NB4 (cell line): ENCODE results near the gene DRC1.

Experiments
- CTCF ChIP-seq: IDR thresholded peaks from one replicate; pipeline ENCODE4 v1.5.1; 2012; ENCODE audit warnings: low read depth, low read length
- MAX ChIP-seq: IDR thresholded peaks from 2 replicates; pipeline ENCODE4 v1.6.1; 2011; ENCODE audit warnings: low read depth, low read length
- MYC ChIP-seq: IDR thresholded peaks from 2 replicates; pipeline ENCODE4 v1.6.1; 2011; ENCODE audit warnings: low read depth, low read length

GRCh38 chr2:26432859-26433258 lies 31.1 kb downstream of the DRC1 start:
- TF ChIP-seq CTCF = no peak
- TF ChIP-seq MAX = no peak
- no peak for TF ChIP-seq MYC
